Cardiac fibroblast (primary cell): ENCODE results near the gene SFMBT2.

Experiments
- DNase-seq, 2 donors: peaks; one replicate each; pipeline versions ENCODE4 v3.0.0 to v3.0.0-alpha.2; 2010; ENCODE audit warnings: low read depth in 2 of 2
- H3K4me3 ChIP-seq, 2 donors: replicated peaks in 1 of 2; 1 replicate in 1 of 2; 2 replicates in 1 of 2; pipeline ENCODE4 v1.5.1; 2011; ENCODE audit warnings: low read depth in 2 of 2, low read length in 2 of 2, mild to moderate bottlenecking in 2 of 2, moderate library complexity in 1 of 2
- CTCF ChIP-seq: IDR thresholded peaks from one replicate; pipeline ENCODE4 v1.5.1; 2011; ENCODE audit warnings: low read depth, mild to moderate bottlenecking, low read length, inconsistent platforms

SFMBT2 gene

DNA sequence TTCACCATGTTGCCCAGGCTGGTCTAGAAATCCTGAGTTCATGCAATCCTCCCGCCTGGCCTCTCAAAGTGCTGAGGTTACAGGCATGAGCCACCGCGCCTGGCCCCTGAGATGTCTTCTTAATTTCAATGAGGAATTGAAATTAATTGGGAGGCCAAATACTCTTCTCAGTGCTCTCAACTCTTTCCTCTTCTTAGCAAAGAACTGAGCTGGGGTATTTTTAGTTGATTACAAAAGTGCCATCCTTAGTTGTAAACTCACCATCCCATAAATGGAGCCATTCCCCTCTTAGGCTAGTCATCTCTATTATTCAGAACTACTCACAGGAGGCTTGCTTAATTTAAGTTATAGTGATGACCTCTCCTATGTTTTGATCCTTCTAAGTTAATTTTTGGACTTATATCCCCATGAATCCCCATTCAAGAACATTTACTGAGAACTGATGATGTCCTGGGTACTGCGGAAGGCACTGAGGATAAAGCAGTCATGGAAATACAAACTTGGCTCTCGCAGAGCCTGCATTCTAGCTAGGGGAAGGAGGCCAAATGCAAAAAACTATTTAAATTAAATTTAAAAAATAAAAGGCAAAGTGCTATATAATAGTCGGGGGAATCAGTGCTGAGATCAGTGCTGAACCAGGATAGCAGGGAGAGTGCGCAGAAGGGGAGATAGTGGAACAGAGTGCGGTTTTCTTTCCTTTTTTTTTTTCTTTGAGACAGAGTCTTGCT lies 145.3 kb downstream of the SFMBT2 start:
- no peak for TF ChIP-seq CTCF
- H3K4me3 ChIP-seq: no peak overlapping the region
- DNase-seq: no peak

DNA sequence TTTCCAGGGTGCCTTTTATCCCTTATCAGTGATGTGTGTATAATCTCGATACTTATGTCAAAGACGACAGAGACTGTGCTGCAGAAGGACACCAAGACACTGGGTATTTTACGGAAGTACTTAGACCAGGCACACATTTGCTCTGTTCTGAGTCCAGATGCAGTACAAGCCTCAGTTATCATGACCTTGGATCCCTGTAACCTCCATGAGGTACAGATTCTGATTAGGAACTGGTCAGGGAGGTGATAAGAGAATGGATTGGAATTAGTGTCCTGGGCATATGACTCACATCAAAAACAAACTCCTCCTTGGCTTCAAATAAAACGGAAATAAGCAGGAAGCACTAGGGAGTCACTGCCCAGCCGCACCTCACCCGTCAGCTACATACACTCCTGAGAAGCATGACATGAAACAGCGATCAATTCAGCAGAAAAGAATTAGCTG lies 146.5 kb downstream of the SFMBT2 start:
- DNase-seq: peak; percentile 5 to 41
- H3K4me3 ChIP-seq: no peak overlapping the region
- TF ChIP-seq CTCF: no peak

- DNase-seq: no peak
- TF ChIP-seq CTCF: no peak
- H3K4me3 ChIP-seq: no peak overlapping the region
Observed at GRCh38 chr10:7263616-7264015, 147.2 kb downstream of the SFMBT2 start.

DNA sequence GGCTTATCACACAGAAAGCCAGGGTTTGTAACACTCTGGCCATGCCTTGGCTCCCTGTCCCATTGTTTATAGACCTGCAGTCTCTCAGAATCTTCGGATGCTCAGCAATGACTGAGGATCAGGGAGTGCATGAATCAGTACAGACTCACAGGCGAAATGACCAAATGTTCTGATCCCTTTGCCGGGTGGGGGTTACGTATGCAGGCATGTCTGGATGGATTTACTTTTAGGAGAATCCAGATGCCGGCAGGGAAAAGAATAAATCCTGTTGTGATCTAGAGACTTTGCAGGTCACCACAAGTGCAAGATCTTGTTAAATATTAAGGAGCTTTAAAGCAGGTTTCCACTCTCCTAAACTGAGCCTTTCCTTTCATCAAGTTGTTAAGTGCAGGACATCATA lies 149.5 kb downstream of the SFMBT2 start:
- no peak for TF ChIP-seq CTCF
- no peak overlapping the region for H3K4me3 ChIP-seq
- DNase-seq: peak; percentile 25 to 43

DNA sequence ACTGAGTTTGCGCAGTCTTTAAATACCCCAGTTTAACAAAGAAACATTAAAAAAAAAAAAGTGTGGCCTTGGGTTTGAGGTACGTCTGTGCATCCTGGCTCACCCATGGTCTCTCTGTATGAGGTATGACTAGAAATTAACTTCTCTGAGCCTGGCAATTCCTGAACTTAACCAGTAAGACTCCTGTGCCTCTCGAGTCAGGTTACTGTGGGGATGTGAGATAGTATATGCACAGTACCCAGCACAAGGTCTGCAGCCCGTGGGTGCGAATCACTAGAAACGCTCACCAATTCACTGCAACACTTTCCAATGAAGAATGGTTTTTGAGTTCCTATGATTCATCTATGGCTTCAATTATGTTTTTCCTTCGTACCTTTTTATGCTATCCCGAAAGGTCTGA lies 149.9 kb downstream of the SFMBT2 start:
- H3K4me3 ChIP-seq: no peak overlapping the region
- no peak for DNase-seq
- TF ChIP-seq CTCF: no peak

- no peak for TF ChIP-seq CTCF
Observed at GRCh38 chr10:7260412-7260900, 150.4 kb downstream of the SFMBT2 start.

More at GRCh38 chr10:7260412-7260900, 150.4 kb downstream of the SFMBT2 start:
- DNase-seq: peak; percentile 74 to 100
- no peak overlapping the region for H3K4me3 ChIP-seq
